Fibroblast of mammary gland (primary cell): ENCODE data around the gene TRAK1.

Experiments
- DNase-seq: peaks from one replicate; pipeline ENCODE4 v3.0.0-alpha.2; 2010; ENCODE audit warnings: low read depth
- H3K4me3 ChIP-seq: 2 replicates; pipeline ENCODE4 v1.5.1; 2011; ENCODE audit warnings: low read depth, mild to moderate bottlenecking, low read length, moderate library complexity; ENCODE audit not compliant: control insufficient read depth
- TF ChIP-seq, protein P1 (sequence below): conservative IDR thresholded peaks from 2 replicates; pipeline ENCODE4 v1.5.1; 2011; ENCODE audit warnings: low read depth, low read length, inconsistent platforms; ENCODE audit not compliant: control insufficient read depth, insufficient read depth

Gene TRAK1

DNA sequence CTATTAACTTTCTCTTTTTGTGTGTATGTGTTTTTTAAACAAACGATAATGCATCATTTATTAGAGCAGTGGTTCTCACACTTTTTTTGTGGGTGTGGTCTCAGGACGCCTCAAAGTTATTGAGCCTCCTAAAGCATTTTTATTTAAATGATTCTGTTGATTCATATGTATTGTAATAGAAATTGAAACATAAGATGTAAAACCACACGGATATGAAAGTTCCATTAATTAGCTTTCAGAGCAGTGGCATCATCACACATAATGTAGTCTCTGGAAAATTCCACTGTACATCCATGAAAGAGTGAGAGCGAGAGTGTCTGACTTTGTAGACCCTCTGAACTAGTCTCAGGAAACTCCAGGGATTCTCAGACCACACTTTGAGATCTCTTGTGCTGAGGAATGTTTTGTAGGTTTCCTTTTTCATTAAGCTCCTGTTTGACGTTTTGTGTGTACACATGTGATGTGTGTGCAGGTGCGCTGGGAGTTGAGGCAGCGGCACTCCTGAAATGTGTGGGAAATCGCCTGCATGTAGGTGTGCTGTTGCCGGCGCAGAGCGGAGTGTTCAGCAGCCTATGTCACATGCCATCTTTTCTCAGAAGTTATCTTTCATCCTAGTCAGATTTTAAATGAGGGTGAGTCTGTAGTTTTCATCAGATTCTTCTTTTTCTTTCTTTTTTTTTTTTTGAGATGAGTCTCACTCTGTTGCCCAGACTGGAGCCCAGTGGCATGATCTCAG lies 5.3 kb upstream of the TRAK1 start:
- DNase-seq = no peak
- H3K4me3 ChIP-seq = no peak overlapping the region
- TF ChIP-seq, protein P1, sequence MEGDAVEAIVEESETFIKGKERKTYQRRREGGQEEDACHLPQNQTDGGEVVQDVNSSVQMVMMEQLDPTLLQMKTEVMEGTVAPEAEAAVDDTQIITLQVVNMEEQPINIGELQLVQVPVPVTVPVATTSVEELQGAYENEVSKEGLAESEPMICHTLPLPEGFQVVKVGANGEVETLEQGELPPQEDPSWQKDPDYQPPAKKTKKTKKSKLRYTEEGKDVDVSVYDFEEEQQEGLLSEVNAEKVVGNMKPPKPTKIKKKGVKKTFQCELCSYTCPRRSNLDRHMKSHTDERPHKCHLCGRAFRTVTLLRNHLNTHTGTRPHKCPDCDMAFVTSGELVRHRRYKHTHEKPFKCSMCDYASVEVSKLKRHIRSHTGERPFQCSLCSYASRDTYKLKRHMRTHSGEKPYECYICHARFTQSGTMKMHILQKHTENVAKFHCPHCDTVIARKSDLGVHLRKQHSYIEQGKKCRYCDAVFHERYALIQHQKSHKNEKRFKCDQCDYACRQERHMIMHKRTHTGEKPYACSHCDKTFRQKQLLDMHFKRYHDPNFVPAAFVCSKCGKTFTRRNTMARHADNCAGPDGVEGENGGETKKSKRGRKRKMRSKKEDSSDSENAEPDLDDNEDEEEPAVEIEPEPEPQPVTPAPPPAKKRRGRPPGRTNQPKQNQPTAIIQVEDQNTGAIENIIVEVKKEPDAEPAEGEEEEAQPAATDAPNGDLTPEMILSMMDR = no peak

DNA sequence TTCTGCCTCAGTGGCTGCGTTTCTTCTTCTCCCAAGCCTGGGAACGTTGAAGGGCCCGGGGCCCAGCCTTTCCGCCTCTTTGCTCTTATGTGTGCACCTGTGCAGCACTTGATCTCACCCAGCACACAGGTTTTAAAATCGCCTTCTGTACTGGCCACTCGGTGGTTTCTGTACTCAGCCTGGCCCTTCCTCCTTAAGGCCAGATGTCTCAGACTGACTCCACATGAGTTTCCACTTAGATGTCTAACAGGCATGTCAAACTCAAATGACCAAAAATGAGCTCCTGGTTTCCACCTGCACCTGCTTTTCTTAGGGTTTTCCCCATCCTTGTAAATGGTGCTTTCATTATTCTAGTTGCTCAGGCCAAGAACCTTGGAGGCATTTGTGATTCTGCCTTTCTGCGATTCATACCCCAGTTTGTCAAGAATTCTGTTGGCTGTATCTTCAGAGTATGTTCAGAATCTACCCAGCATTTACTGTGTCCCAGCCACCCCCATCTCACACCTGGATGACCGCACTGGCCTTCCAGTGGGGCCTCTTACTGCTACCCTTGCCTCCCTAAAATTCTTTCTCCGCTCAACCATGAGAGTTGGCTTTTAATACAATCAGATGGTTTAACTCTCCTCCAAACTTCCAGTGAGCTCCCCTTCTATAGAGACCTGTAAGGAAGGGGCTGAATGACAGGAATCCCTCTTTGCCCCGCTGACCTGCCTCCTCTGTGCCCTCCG lies 2.2 kb upstream of the TRAK1 start:
- TF ChIP-seq, protein P1 = no peak
- H3K4me3 ChIP-seq = no peak overlapping the region
- DNase-seq = no peak

DNA sequence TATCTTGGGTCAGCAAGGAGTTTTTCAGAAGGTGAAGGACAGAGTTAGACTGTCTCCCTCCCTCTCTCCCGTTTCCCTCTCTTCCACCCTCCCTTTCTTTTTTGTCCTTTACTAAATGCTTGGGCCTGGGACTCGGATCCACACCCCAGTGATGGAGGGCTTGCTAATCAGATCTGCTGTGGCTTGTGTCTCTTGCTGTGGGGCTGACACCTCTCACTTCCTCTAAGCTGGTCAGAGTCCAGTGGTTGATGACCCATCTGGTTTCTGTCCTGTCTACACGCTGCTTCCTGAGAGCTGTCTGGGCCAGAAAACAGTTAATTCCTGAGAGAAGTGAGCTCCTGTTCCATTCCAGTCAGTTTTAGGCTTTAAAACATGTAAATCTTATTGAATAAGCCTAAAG lies 849 bp downstream of the TRAK1 start:
- no peak overlapping the region for H3K4me3 ChIP-seq
- no peak for DNase-seq
- TF ChIP-seq, protein P1 = no peak

DNA sequence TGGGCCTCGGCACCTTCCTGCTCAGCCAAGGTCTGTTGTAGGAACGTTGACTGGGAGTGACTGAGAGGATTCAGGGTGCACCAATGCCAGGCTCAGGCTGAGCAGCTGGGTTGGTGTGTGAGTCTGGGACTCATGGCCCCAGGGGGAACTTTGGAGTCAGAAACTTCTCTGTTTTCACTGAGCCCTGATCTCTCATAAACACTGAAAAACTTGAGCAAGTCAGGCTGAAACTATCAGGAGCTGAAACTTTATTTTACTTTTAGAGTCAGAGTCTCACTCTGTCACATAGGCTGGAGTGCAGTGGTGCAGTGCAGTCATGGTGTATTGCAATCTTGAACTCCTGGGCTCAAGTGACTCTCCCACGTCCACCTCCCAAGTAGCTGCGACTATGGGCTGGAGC lies 3.0 kb downstream of the TRAK1 start:
- H3K4me3 ChIP-seq = no peak overlapping the region
- TF ChIP-seq, protein P1 = no peak
- DNase-seq = no peak

DNA sequence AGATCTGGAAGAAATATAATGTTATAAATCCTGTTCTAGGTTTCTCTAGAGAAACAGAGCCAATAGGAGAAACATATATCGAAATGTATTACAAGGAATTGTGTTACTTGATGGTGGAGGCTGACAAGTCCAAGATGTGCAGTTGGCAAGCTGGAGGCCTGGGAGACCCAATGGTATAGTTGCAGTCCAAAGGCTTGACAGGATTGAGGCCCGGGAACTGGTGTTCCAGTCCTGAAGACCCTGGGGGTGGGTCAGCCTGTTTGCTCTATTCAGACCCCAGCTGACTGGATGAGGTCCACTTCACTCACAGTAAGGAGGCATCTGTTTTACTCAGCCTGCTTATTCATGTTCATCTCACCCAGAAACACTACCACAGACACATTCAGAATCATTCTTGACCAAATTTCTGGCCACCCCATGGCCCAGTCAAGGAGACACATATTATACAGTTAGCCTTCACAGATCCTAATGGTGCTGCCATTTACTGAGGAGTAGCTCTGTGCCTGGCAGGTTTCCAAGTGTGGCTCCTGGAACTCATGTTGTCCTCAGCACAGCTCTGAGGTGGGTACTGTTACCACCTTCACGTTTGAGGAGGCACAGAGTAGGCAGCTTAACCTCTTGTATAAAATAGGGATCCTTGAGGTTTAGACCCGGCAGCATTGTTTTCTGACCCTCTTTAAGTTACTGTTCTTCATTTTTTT lies 3.7 kb downstream of the TRAK1 start:
- TF ChIP-seq, protein P1 = no peak
- DNase-seq = no peak

DNA sequence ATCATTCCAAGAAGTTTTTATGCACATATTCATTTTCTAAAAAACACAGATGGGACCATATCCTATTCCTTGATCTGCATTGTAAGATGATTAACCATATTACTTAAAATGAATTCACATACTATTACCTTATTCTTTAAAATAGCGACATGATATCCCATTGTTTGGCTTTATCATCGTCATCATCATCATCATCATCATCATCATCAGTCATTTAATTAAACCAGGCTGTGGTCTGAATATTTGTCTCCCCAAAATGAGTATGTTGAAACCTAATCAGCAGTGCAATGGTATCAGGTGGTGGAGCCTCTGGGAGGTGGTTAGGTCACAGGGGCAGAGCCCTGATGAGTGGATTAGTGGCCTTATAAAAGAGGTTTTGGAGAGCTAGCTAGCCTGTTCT lies 4.4 kb downstream of the TRAK1 start:
- H3K4me3 ChIP-seq = no peak overlapping the region
- TF ChIP-seq, protein P1 = no peak
- DNase-seq = no peak

More for the DNA sequence above, 3.7 kb downstream of the TRAK1 start:
- no peak overlapping the region for H3K4me3 ChIP-seq
